MM.1S (cell line): ENCODE results near the gene IL11.

Experiments used
- EZH2phosphoT487 ChIP-seq: fragments of 300-600 bp; sonication (generic); IDR thresholded peaks from 2 replicates; pipeline ENCODE4 v1.6.1; 2018; ENCODE audit warnings: antibody characterized with exemption, low read length
- TF ChIP-seq, protein P1 (sequence below): fragments of 300-600 bp; sonication (generic); IDR thresholded peaks from 2 replicates; pipeline ENCODE4 v1.5.1; 2016; ENCODE audit warnings: antibody characterized with exemption, low read length, mixed read lengths

DNA sequence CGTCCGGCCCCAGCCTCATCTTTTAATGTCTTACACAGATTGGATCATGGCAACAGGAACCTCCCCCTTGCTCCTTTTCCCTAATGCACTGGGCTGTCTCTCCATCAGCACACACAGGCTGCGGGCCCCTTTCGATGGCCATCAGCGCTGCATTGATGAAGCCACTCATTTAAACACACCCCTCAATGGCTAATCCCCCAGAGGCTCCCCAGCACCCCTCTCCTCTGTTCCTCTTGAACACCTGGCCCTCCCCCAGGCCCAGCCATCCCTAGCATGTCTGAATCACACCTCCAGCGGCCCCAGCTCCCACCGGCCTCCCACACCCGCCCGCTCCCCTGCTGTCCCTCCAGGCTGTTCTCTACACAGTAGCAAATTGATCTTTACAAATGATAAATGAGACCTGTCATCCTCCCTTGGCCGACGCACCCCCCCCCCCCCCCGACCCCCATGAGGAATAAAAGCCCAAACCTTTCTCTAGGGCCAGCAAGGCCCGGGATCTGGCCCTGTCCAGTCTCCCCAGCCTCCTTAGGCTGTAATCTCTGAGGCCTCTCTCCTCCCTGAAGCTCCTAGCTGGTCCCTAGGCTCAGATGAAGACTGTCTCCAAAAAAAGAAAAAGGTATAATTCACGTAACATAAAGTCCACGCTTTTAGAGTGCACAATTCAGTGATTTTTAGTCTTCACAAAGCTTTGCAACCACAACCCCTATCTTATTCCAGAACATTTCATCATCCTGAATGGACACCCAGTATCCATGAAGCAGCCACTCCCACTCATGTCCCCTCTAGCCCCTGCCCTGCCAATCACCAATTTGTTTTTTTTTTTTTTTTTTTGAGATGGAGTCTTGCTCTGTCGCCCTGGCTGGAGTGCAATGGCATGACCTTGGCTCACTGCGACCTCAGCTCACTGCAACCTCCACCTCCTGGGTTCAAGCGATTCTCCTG is 22.8 kb upstream of the IL11 start:
- TF ChIP-seq, protein P1, sequence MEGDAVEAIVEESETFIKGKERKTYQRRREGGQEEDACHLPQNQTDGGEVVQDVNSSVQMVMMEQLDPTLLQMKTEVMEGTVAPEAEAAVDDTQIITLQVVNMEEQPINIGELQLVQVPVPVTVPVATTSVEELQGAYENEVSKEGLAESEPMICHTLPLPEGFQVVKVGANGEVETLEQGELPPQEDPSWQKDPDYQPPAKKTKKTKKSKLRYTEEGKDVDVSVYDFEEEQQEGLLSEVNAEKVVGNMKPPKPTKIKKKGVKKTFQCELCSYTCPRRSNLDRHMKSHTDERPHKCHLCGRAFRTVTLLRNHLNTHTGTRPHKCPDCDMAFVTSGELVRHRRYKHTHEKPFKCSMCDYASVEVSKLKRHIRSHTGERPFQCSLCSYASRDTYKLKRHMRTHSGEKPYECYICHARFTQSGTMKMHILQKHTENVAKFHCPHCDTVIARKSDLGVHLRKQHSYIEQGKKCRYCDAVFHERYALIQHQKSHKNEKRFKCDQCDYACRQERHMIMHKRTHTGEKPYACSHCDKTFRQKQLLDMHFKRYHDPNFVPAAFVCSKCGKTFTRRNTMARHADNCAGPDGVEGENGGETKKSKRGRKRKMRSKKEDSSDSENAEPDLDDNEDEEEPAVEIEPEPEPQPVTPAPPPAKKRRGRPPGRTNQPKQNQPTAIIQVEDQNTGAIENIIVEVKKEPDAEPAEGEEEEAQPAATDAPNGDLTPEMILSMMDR = no peak
- no peak for TF ChIP-seq EZH2phosphoT487
